Prostate gland (tissue), 2 donors: Measurements from ENCODE around the gene MLYCD.

Experiments used
- CTCF ChIP-seq, 4 experiments: fragments of 200-600 bp in 2 of 4; fragments of 450-650 bp in 2 of 4; sonication (generic) in 2 of 4; IDR thresholded peaks; 1 replicate in 3 of 4; 2 replicates in 1 of 4; pipeline ENCODE4 v1.5.1; 2016 to 2019; ENCODE audit warnings: antibody characterized with exemption in 4 of 4, mild to moderate bottlenecking in 2 of 4, moderate library complexity in 2 of 4
- POLR2AphosphoS5 ChIP-seq: sonication (generic); formaldehyde crosslinking; IDR thresholded peaks from one replicate; pipeline ENCODE4 v1.6.1; 2017; ENCODE audit warnings: antibody characterized with exemption

GRCh38 chr16:83960521-83961249 lies 61.8 kb downstream of the MLYCD start:
- TF ChIP-seq CTCF (IDR thresholded peaks at IDR 0.05) (no peak), POLR2AphosphoS5 (no peak)
